Measurements from ENCODE around the gene PRPF8. TPM values are rescaled to one million over a fixed set of nuclear protein-coding genes. Genes with fewer than 3 reads are reported as not detected.
A peak's percentile ranks its signal among the peaks of the same experiment; 100 is the strongest.
"Not testable (repeated sequence)": the region's sequence is repeated elsewhere in the genome, so short reads cannot be mapped to it uniquely, and the experiment has no call there.

The PRPF8 gene
- total and polyA plus RNA-seq, 3 experiments from 2014 or later, result 209 to 447 (median 430) TPM

DNA sequence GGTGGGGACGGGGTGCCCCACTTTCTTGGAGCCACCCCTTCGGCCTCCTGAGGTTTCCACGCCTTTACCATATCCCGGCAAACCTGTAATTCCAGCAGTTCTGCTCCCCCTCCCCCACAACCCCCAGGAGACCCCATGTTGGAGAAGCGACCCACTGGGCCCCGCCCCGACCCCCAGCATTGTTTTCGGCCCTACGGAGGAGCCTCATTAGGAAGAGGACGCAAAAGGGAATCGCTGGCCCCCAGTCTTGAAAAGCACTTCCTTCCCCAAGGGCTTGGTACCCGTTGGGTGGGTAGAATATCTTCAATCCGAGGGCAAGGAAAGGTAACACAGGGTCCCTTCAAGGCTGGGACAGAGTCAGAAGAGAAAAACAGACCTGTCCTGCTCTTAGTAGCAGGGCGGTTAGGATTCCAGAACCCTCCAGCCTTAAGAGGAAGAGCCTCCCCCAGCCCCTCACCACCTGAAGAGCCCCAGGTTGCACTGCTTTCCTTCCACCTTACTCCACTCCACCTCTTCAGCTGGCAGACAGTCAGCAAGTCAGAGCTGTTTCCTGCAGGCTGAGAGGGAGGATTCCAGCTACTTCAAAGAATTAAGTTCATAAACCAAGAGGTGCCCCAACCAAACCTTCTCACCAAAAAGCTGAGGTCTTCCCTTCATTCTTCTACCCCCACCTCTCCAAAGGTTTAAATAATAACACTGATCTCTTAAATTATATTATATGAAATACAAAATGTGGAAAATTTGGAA is 26.3 kb upstream of the PRPF8 start:
- H3K9me3 Mint-ChIP-seq, result no peaks in the 10 kb centered on the region
- peak overlapping the region in 6 of 8 donors; percentile 6 to 90 (median 62) for H3K27ac Mint-ChIP-seq
- DNase-seq, result peak in 1 of 5 donors; percentile 20
- H3K27ac ChIP-seq (ENCODE audit: low read depth, low read length), result peak overlapping the region; percentile 2
- peak overlapping the region; percentile 68 to 90 (median 72) for H3K4me3 Mint-ChIP-seq
- peaks cover 2% of the 10 kb centered on the region for H3K27me3 ChIP-seq (ENCODE audit: insufficient read depth, low read length, poor library complexity, severe bottlenecking)
- no peak overlapping the region for H3K4me3 ChIP-seq (ENCODE audit: low read length)
- ChIA-PET CTCF (interaction anchor here (1.3 kb wide), 1 partner anchor 10 kb away, joined by 3 read pairs; no protein-coding TSS in a partner anchor), POLR2A (no interaction called here)
- H3K36me3 ChIP-seq (ENCODE audit: insufficient read depth, low read length), result no peaks in the 10 kb centered on the region
- H3K9me3 ChIP-seq (ENCODE audit: low read length), result no peaks in the 10 kb centered on the region
- H3K27me3 Mint-ChIP-seq, result peaks cover 16 to 17% of the 10 kb centered on the region in 2 donors
- peaks cover 0 to 14% (median 4%) of the 10 kb centered on the region in 3 donors for H3K36me3 Mint-ChIP-seq
- H3K4me1 Mint-ChIP-seq, result peaks cover 18 to 33% (median 31%) of the 10 kb centered on the region in 3 donors
- H3K4me1 ChIP-seq (ENCODE audit: insufficient read depth, low read length), result peaks cover 15% of the 10 kb centered on the region

DNA sequence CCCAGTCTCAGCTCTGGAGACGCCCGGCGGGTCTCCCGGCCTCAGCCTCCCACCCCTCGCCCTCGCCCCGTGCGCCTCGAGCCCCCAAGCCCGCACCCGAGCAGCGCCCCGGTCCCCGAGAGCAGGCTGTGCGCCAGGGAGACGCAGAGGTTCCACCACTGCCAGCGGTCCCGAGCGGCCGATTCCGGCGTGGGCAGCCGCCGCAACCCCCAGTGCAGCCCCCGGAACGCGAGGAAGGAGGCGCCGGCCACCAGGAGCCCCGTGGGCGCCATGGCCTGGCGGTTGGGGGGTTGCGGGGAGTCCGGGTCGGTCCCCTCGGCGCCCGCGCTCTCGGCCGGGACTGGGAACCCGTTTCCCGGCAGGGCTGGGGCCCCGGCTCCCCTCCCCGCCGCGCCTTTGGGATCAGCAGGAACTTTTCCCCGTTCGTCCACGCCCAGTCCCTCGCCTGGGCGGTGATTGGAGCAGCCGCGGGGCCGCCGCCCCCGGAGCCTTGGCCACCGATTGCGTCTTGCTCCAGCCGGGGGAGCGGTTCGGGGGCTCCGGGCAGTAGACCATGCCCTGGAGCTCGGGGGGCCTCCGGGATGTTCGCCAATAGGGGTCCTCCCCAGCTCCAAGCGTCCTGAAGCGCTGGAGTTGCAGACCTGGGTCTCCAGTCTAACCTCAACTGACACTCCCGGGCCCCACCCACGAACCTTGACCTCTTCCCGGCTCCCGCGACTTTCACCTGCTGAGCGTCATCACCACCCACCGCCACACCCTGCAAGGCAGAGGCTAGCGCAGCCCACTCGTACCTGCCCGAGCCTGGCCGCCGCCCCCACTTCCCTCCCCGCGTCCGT is 25.5 kb upstream of the PRPF8 start, which contains the start of gene TLCD2:
Gene TLCD2, minus strand, starts transcription at position 407 of the 836 bp plus-strand sequence. Its CDS starts 135 bp downstream, at position 272.
- H3K27me3 Mint-ChIP-seq, result peaks cover 17 to 21% of the 10 kb centered on the region in 2 donors
- Histone ChIP-seq H3K9me3 (ENCODE audit: low read length) (no peaks in the 10 kb centered on the region), H3K4me1 (ENCODE audit: insufficient read depth, low read length) (peaks cover 10% of the 10 kb centered on the region), H3K27ac (ENCODE audit: low read depth, low read length) (peak within 1 kb of the TSS; percentile 2), H3K36me3 (ENCODE audit: insufficient read depth, low read length) (no peaks in the 10 kb centered on the region), H3K27me3 (ENCODE audit: insufficient read depth, low read length, poor library complexity, severe bottlenecking) (peaks cover 2% of the 10 kb centered on the region), H3K4me3 (ENCODE audit: low read length) (peak within 1 kb of the TSS; percentile 19)
- ChIA-PET CTCF (interaction anchor here (0.6 kb wide), 1 partner anchor 9 kb away, joined by 3 read pairs; no protein-coding TSS in a partner anchor), POLR2A (interaction anchor here (1.0 kb wide), 1 partner anchor 26 kb away, joined by 4 read pairs; no protein-coding TSS in a partner anchor)
- no peaks in the 10 kb centered on the region for H3K9me3 Mint-ChIP-seq
- H3K4me1 Mint-ChIP-seq, result peaks cover 18 to 33% (median 30%) of the 10 kb centered on the region in 3 donors
- H3K36me3 Mint-ChIP-seq, result peaks cover 0 to 14% (median 4%) of the 10 kb centered on the region in 3 donors
- DNase-seq, result peak in 2 of 5 donors; percentile 17 to 27
- peak within 1 kb of the TSS in 7 of 8 donors; percentile 6 to 90 (median 55) for H3K27ac Mint-ChIP-seq
- peak within 1 kb of the TSS; percentile 68 to 90 (median 73) for H3K4me3 Mint-ChIP-seq

GRCh38 chr17:1709403-1709951 is 24.8 kb upstream of the PRPF8 start:
- no peaks in the 10 kb centered on the region for H3K9me3 Mint-ChIP-seq
- H3K27me3 Mint-ChIP-seq, result peaks cover 19 to 25% of the 10 kb centered on the region in 2 donors

DNA sequence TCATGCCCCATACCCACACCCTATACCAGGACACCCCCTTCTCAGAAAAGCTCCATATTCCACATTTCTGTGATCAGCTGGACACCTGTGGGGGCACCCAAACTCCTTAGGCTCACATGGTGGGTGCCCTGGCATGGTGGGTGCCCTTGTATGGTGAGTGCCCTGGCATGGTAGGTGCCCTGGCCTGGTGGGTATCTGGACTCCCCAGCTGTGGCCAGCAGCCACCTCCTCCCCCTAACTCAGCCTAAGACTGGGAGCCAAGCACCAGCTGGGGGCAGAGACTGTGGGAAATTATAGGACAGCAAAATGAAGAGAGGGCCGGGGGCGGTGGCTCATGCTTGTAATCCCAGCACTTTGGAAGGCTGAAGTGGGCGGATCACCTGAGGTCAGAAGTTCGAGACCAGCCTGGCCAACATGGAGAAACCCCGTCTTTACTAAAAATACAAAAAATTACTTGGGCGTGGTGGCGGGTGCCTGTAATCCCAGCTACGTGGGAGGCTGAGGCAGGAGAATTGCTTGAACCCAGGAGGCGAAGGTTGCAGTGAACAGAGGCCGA is 24.2 kb upstream of the PRPF8 start:
- peaks cover 14 to 28% (median 21%) of the 10 kb centered on the region in 3 donors for H3K4me1 Mint-ChIP-seq
- peak overlapping the region; percentile 13 to 86 (median 55) for H3K4me3 Mint-ChIP-seq
- not testable (repeated sequence) for H3K27me3 ChIP-seq (ENCODE audit: insufficient read depth, low read length, poor library complexity, severe bottlenecking); H3K4me1 ChIP-seq (ENCODE audit: insufficient read depth, low read length); DNase-seq; H3K4me3 ChIP-seq (ENCODE audit: low read length); H3K9me3 Mint-ChIP-seq; H3K9me3 ChIP-seq (ENCODE audit: low read length); H3K27ac ChIP-seq (ENCODE audit: low read depth, low read length); H3K36me3 ChIP-seq (ENCODE audit: insufficient read depth, low read length)
- peak overlapping the region in 4 of 8 donors; percentile 42 to 94 (median 66) for H3K27ac Mint-ChIP-seq
- POLR2A ChIA-PET, result interaction anchor here (0.7 to 1.0 kb wide), 3 partner anchors 16 to 151 kb away, joined by 4 to 11 read pairs (median 8); partner anchors contain the start of gene WDR81
- peaks cover 0 to 14% (median 5%) of the 10 kb centered on the region in 3 donors for H3K36me3 Mint-ChIP-seq
- peaks cover 19 to 25% of the 10 kb centered on the region in 2 donors for H3K27me3 Mint-ChIP-seq
- CTCF ChIA-PET, result interaction anchor here (0.7 kb wide), 1 partner anchor 42 kb away, joined by 6 read pairs; no protein-coding TSS in a partner anchor

More at GRCh38 chr17:1709403-1709951, 24.8 kb upstream of the PRPF8 start:
- H3K4me3 Mint-ChIP-seq, result peak overlapping the region in 5 of 7 donors; percentile 37 to 80 (median 59)
- no peaks in the 10 kb centered on the region for H3K9me3 ChIP-seq (ENCODE audit: low read length)
- ChIA-PET CTCF (interaction anchor here (0.6 to 0.7 kb wide), 2 partner anchors 10 to 42 kb away, joined by 3 to 6 read pairs; no protein-coding TSS in a partner anchor), POLR2A (interaction anchor here (0.7 to 1.0 kb wide), 2 partner anchors 25 to 151 kb away, joined by 4 to 11 read pairs; no protein-coding TSS in a partner anchor)
- H3K4me1 Mint-ChIP-seq, result peaks cover 16 to 28% (median 25%) of the 10 kb centered on the region in 3 donors
- peak overlapping the region in 1 of 8 donors; percentile 42 for H3K27ac Mint-ChIP-seq
- H3K4me1 ChIP-seq (ENCODE audit: insufficient read depth, low read length), result peaks cover 5% of the 10 kb centered on the region
- H3K27me3 ChIP-seq (ENCODE audit: insufficient read depth, low read length, poor library complexity, severe bottlenecking), result peaks cover 2% of the 10 kb centered on the region
- H3K36me3 ChIP-seq (ENCODE audit: insufficient read depth, low read length), result no peaks in the 10 kb centered on the region
- H3K4me3 ChIP-seq (ENCODE audit: low read length), result no peak overlapping the region
- no peak overlapping the region for H3K27ac ChIP-seq (ENCODE audit: low read depth, low read length)
- H3K36me3 Mint-ChIP-seq, result peaks cover 0 to 14% (median 5%) of the 10 kb centered on the region in 3 donors
- no peak for DNase-seq

DNA sequence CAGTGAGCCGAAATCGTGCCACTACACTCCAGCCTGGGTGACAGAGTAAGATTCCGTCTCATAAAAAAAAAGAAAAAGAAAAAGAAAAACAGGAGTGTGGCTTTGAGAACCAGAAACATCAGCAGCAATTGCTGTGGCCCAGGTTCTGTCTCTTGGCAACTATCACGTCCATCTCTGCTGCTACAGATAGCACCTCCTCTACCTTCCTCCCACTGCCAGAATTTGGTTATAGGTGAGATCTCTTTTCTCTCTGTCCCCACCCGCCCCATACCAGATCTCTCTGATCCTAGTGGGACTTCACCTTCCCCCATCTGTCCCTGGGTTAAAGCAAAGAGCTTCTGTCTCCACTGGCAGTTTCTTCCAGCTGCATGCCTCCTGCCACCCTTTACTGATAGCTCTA is 22.4 kb upstream of the PRPF8 start:
- CTCF ChIA-PET, result no interaction called here

DNA sequence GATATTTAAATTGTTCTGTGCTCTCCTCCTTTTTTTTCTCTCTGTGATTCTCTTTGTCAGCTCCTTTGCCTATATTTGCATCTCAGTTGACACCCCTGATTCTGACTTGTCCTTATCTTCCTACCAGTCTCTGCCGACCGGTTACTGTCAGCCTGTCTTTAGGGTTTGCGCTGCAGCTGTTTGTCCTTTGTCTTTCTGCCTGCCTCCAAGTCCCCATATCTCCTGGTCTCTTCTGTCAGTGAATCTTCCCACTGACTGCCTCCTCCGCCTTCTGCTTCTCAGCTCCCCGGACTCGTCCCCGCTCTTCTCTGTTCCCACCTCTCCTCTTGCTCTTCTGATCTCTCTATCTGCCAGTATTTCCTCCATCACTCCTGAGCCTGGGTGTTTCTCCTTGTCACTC is 20.3 kb upstream of the PRPF8 start:
- Histone ChIP-seq H3K4me1 (ENCODE audit: insufficient read depth, low read length) (no peaks in the 10 kb centered on the region), H3K36me3 (ENCODE audit: insufficient read depth, low read length) (no peaks in the 10 kb centered on the region), H3K27me3 (ENCODE audit: insufficient read depth, low read length, poor library complexity, severe bottlenecking) (peaks cover 2% of the 10 kb centered on the region), H3K9me3 (ENCODE audit: low read length) (no peaks in the 10 kb centered on the region), H3K4me3 (ENCODE audit: low read length) (no peak overlapping the region), H3K27ac (ENCODE audit: low read depth, low read length) (no peak overlapping the region)
- Mint-ChIP-seq H3K9me3 (no peaks in the 10 kb centered on the region), H3K36me3 (peaks cover 0 to 2% (median 0%) of the 10 kb centered on the region in 3 donors), H3K27me3 (peaks cover 13 to 25% of the 10 kb centered on the region in 2 donors), H3K4me1 (peaks cover 7 to 10% (median 8%) of the 10 kb centered on the region in 3 donors), H3K27ac (peak overlapping the region in 3 of 8 donors; percentile 64 to 76 (median 71)), H3K4me3 (no peak overlapping the region)
- CTCF ChIA-PET, result no interaction called here
- POLR2A ChIA-PET, result no interaction called here
- DNase-seq, result no peak

More for the DNA sequence above, 22.4 kb upstream of the PRPF8 start:
- Mint-ChIP-seq H3K4me1 (peaks cover 14 to 27% (median 21%) of the 10 kb centered on the region in 3 donors), H3K9me3 (no peaks in the 10 kb centered on the region), H3K4me3 (peak overlapping the region in 4 of 7 donors; percentile 2 to 70 (median 36)), H3K36me3 (peaks cover 0 to 4% (median 1%) of the 10 kb centered on the region in 3 donors), H3K27ac (peak overlapping the region; percentile 39 to 88 (median 83)), H3K27me3 (peaks cover 19 to 25% of the 10 kb centered on the region in 2 donors)
- Histone ChIP-seq H3K36me3 (ENCODE audit: insufficient read depth, low read length) (no peaks in the 10 kb centered on the region), H3K27me3 (ENCODE audit: insufficient read depth, low read length, poor library complexity, severe bottlenecking) (peaks cover 2% of the 10 kb centered on the region), H3K27ac (ENCODE audit: low read depth, low read length) (no peak overlapping the region), H3K9me3 (ENCODE audit: low read length) (no peaks in the 10 kb centered on the region), H3K4me1 (ENCODE audit: insufficient read depth, low read length) (peaks cover 5% of the 10 kb centered on the region), H3K4me3 (ENCODE audit: low read length) (no peak overlapping the region)
- peak in 2 of 5 donors; percentile 39 to 60 for DNase-seq
- POLR2A ChIA-PET, result no interaction called here

DNA sequence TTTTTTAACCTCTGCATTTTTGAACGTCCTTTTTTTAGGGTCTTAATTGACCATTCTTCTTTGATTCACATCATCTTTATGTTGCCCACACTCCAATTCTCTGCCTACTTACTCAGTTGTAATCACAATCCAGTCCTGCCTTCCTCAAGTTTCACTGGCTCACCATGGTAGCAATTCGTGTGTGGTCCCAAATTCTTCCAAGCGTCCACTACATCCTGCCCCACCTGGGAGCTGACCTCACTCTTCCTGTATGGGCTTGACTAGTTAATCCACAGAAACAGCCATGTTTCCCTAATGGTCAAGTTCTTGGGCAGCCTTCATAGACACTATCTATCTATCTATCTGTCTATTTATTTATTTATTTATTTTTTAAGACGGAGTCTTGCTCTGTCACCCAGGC is 18.4 kb upstream of the PRPF8 start:
- Mint-ChIP-seq H3K27me3 (peaks cover 9 to 21% of the 10 kb centered on the region in 2 donors), H3K9me3 (no peaks in the 10 kb centered on the region), H3K4me1 (peaks cover 4 to 10% (median 7%) of the 10 kb centered on the region in 3 donors), H3K4me3 (no peak overlapping the region), H3K36me3 (peaks cover 0 to 2% (median 0%) of the 10 kb centered on the region in 3 donors), H3K27ac (peak overlapping the region in 1 of 8 donors; percentile 22)
- ChIA-PET CTCF (no interaction called here), POLR2A (no interaction called here)
- Histone ChIP-seq H3K27ac (ENCODE audit: low read depth, low read length) (no peak overlapping the region), H3K27me3 (ENCODE audit: insufficient read depth, low read length, poor library complexity, severe bottlenecking) (no peaks in the 10 kb centered on the region), H3K36me3 (ENCODE audit: insufficient read depth, low read length) (no peaks in the 10 kb centered on the region), H3K4me3 (ENCODE audit: low read length) (no peak overlapping the region), H3K4me1 (ENCODE audit: insufficient read depth, low read length) (no peaks in the 10 kb centered on the region), H3K9me3 (ENCODE audit: low read length) (no peaks in the 10 kb centered on the region)
- no peak for DNase-seq
